NT2/D1 (cell line): ENCODE data around the gene EREG.
"Not testable (repeated sequence)": the region's sequence is repeated elsewhere in the genome, so short reads cannot be mapped to it uniquely, and the experiment has no call there.

Experiments
- DNase-seq: peaks from one replicate; pipeline ENCODE4 v3.0.0-alpha.2; 2011; ENCODE audit warnings: low read depth, low spot score
- H3K27me3 ChIP-seq: 2 replicates; pipeline ENCODE4 v1.6.0; 2011; ENCODE audit warnings: mild to moderate bottlenecking; ENCODE audit not compliant: insufficient read length, insufficient read depth
- H3K36me3 ChIP-seq: 2 replicates; pipeline ENCODE4 v1.6.1; 2011; ENCODE audit warnings: mild to moderate bottlenecking, low read length, mixed read lengths; ENCODE audit not compliant: insufficient read depth, insufficient read length
- H3K4me1 ChIP-seq: 2 replicates; pipeline ENCODE4 v1.5.1; 2011; ENCODE audit not compliant: insufficient read depth, insufficient read length
- H3K4me3 ChIP-seq: 2 replicates; pipeline ENCODE4 v1.5.1; 2011; ENCODE audit warnings: low read depth; ENCODE audit not compliant: insufficient read length
- H3K9ac ChIP-seq: 2 replicates; pipeline ENCODE4 v1.6.0; 2011; ENCODE audit warnings: low read depth; ENCODE audit not compliant: insufficient read length
- H3K9me3 ChIP-seq: 2 replicates; pipeline ENCODE4 v1.5.1; 2011; ENCODE audit warnings: mild to moderate bottlenecking, low read length; ENCODE audit not compliant: insufficient read depth
- SUZ12 ChIP-seq: IDR thresholded peaks from 2 replicates; pipeline ENCODE4 v1.6.1; 2011; ENCODE audit not compliant: insufficient read length, insufficient read depth; ENCODE audit errors: extremely low read depth
- YY1 ChIP-seq: IDR thresholded peaks from 2 replicates; pipeline ENCODE4 v1.6.1; 2011; ENCODE audit not compliant: insufficient read length, insufficient read depth
- ZNF274 ChIP-seq: IDR thresholded peaks from 2 replicates; pipeline ENCODE4 v1.6.1; 2011; ENCODE audit warnings: mild to moderate bottlenecking, low read depth, low read length

EREG gene

DNA sequence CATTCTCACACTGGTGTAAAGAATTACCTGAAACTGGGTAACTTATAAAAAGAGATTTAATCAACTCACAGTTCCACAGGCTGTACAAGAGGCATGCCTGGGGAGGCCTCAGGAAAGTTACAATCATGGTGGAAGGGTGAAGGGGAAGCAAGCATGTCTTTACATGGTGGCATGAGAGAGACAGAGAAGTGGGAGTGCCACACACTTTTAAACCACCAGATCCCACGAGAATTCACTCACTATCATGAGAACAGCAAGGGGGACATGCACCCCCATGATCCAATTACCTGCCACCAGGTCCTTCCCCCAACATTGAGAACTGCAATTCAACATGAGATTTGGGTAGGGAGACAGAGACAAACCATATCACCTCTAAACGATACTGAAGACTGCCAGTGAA, 33.7 kb upstream of the EREG start:
- no peak for TF ChIP-seq YY1
- TF ChIP-seq SUZ12: no peak
- TF ChIP-seq ZNF274: no peak
- Histone ChIP-seq H3K4me1 (no peaks in the 10 kb centered on the region), H3K9me3 (no peaks in the 10 kb centered on the region; the same call in 1 of the 2 replicates), H3K36me3 (no peaks in the 10 kb centered on the region), H3K9ac (no peak overlapping the region), H3K4me3 (no peak overlapping the region), H3K27me3 (no peaks in the 10 kb centered on the region)
- no peak for DNase-seq

DNA sequence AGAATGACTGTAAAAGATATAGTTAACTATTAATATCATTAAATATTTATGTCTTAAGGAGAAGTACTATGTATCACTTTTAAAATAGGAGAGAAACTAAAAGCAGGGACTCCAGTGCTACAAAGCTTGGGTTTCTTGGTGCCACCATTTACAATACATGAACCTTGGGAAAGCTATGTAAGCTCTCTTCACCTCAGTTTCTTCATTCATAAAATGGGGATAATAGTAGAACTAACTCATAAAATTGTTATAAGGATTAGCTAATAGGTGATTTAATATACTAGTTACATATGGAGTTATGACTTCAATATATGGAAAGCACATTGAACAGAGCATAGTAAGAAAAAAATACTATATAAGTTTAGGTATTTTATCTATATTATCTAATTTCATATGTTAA, 33.0 kb upstream of the EREG start:
- no peak for TF ChIP-seq ZNF274
- TF ChIP-seq YY1: no peak
- no peak for TF ChIP-seq SUZ12
- Histone ChIP-seq H3K4me1 (no peaks in the 10 kb centered on the region), H3K4me3 (no peak overlapping the region)

DNA sequence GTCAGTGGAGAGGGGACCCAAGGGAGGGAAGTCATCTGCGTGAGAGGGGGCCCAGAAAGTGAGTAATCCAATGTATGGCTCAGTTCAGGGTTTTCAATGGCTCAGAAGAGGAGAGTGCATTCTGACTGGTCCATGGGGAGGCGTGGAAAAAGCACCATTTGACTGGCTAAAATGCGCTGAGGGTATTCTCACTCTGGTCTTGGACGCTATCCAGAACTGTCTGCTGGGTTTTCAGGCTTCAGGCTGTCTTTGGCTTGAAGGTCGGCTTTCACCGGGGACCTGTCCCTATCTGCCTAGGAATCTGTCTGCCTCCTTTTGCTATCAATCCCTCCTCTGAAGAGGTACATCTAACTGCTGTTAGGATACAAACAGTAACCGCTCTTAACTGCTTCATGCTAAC, 30.3 kb upstream of the EREG start:
- Histone ChIP-seq H3K9ac (no peak overlapping the region), H3K4me3 (no peak overlapping the region), H3K4me1 (no peaks in the 10 kb centered on the region), H3K9me3 (no peaks in the 10 kb centered on the region; the same call in 1 of the 2 replicates), H3K27me3 (no peaks in the 10 kb centered on the region), H3K36me3 (no peaks in the 10 kb centered on the region)
- TF ChIP-seq SUZ12 (no peak), YY1 (no peak), ZNF274 (no peak)
- no peak for DNase-seq

More for the DNA sequence above, 33.0 kb upstream of the EREG start:
- no peaks in the 10 kb centered on the region for H3K27me3 ChIP-seq
- no peaks in the 10 kb centered on the region; the same call in 1 of the 2 replicates for H3K9me3 ChIP-seq
- H3K36me3 ChIP-seq: no peaks in the 10 kb centered on the region
- DNase-seq: no peak
- no peak overlapping the region for H3K9ac ChIP-seq

DNA sequence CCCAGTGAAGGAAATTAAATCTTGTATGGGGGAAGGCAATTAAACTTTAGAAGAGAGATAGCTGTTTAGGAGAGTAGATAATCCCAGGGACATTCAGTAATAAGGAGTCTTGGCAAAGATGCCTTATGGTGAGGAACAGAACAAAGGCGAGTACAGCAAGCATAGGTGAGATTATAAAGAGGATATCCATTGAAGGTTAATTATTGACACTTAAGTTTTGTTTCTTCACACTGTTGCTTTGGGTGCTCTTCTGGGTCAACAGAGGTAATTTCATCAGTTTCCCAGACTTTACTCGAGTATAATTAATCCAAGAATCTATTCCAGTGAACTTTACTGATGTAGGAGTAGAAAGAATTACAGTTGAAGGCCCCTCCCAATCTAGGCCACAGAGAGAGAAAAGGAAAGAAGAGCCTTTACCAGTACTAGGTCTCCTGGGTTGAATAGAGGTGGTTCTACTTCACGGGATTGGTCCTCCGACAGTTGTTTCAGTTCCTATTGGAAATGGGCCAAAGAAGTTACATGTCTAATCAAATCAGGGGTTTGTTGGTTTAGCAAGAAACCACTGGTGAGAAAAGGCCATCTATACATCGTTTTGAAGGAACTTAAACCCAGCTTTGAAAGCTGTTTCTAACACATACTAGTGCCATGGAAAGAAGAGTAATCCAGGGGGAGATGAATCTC, 29.5 kb upstream of the EREG start:
- no peak overlapping the region for H3K9ac ChIP-seq
- H3K36me3 ChIP-seq: no peaks in the 10 kb centered on the region
- no peak overlapping the region for H3K4me3 ChIP-seq
- TF ChIP-seq SUZ12 (no peak), YY1 (no peak), ZNF274 (no peak)
- no peaks in the 10 kb centered on the region; the same call in 1 of the 2 replicates for H3K9me3 ChIP-seq
- no peaks in the 10 kb centered on the region for H3K4me1 ChIP-seq
- no peaks in the 10 kb centered on the region for H3K27me3 ChIP-seq
- no peak for DNase-seq

DNA sequence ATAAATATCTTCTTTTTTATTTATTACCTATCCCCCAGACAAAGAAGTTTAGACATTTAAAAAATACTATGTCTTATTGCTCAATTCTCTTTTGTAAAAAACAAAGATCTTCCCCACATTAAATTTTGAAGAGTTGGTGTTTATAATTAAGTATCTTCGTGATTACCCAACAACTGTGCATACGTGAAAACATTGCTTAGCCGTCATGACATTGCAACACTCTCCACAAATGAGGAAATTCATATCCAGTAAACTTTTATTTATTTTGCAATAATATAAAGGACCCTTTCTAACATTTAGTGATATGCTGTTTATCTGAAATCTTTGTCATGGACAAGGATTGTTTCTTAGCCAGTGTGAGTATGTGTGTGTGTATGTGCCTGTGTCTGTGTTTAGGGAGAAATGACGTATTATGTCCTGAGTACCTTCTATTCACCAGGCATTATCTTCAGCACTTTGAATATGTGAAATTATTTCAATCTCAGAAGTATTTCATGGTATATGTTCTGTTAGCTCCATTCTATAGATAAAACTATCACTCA, 26.1 kb upstream of the EREG start:
- Histone ChIP-seq H3K36me3 (no peaks in the 10 kb centered on the region), H3K9ac (no peak overlapping the region), H3K4me1 (no peaks in the 10 kb centered on the region), H3K4me3 (no peak overlapping the region), H3K27me3 (no peaks in the 10 kb centered on the region), H3K9me3 (peaks cover 13% of the 10 kb centered on the region)
- DNase-seq: no peak
- no peak for TF ChIP-seq SUZ12

DNA sequence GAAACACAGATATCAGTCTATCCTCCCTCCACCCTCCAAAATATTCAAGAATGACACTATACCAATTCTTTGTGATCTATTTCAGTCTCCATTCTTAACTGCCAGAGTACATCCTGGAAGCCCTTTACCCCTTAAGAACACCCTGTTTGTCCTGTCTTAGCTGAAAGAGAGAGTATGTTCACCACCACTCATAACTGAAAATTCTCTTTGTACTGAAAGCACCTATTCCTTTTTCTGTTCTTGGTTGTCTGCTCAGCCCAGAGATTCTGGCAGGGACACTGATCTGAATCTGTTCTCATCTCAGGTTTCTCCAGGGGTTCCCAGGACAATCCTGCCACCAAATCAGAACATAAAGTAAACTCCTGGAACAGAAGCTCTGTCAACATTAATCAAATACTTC, 25.4 kb upstream of the EREG start:
- DNase-seq: no peak
- Histone ChIP-seq H3K9me3 (peaks cover 20% of the 10 kb centered on the region), H3K9ac (no peak overlapping the region), H3K4me1 (no peaks in the 10 kb centered on the region), H3K4me3 (no peak overlapping the region), H3K36me3 (no peaks in the 10 kb centered on the region), H3K27me3 (no peaks in the 10 kb centered on the region)
- no peak for TF ChIP-seq ZNF274

DNA sequence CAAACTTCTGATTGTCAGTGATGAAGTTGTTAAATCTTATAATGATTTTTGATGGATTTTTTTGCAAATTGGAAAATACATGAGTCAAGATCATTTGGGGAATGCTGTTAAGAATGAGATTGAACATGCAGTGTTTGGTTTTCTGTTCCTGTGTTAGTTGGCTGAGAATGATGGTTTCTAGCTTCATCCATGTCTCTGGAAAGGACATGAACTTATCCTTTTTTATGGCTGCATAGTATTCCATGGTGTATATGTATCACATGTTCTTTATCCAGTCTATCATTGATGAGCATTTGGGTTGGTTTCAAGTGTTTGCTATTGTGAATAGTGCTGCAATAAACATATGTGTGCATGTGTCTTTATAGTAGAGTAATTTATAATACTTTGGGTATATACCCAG, 24.5 kb upstream of the EREG start:
- peaks cover 27% of the 10 kb centered on the region for H3K9me3 ChIP-seq
- not testable (repeated sequence) for H3K36me3 ChIP-seq, H3K9ac ChIP-seq, DNase-seq, H3K4me3 ChIP-seq, H3K4me1 ChIP-seq, H3K27me3 ChIP-seq

DNA sequence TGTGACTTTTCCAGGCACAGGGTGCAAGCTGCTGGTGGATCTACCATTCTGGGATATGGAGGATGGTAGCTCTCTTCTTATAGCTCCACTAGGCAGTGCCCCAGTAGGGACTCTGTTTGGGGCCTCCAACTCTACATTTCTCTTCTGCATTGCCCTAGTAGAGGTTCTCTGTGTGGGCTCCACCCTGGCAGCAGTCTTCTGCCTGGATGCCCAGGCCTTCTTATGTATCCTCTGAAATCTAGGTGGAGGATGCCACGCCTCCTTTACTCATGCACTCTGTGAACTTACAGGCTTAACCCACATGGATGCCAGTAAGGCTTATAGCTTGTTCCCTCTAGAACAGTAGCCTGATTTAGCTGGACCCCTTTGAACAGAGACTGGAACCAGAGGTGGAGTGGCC, 20.9 kb upstream of the EREG start:
- TF ChIP-seq SUZ12: no peak
- no peak for TF ChIP-seq ZNF274
- no peak for TF ChIP-seq YY1
- DNase-seq: no peak
- H3K4me3 ChIP-seq: no peak overlapping the region
- H3K9me3 ChIP-seq: peaks cover 30% of the 10 kb centered on the region
- no peaks in the 10 kb centered on the region for H3K4me1 ChIP-seq
- no peaks in the 10 kb centered on the region for H3K27me3 ChIP-seq
- no peak overlapping the region for H3K9ac ChIP-seq
- no peaks in the 10 kb centered on the region for H3K36me3 ChIP-seq
